HEK293 (cell line): Measurements from ENCODE around the gene POM121L2.

Experiments used
- GFI1B ChIP-seq: fragments of 450-650 bp; formaldehyde crosslinking; IDR thresholded peaks from 2 replicates; pipeline ENCODE4 v1.5.1; 2016; ENCODE audit warnings: missing biosample characterization, missing genetic modification characterization
- GLI4 ChIP-seq: fragments of 450-650 bp; formaldehyde crosslinking; IDR thresholded peaks from 2 replicates; pipeline ENCODE4 v1.5.1; 2016; ENCODE audit warnings: missing biosample characterization, missing genetic modification characterization
- GLIS2 ChIP-seq: fragments of 450-650 bp; formaldehyde crosslinking; IDR thresholded peaks from 2 replicates; pipeline ENCODE4 v1.5.1; 2016; ENCODE audit warnings: missing biosample characterization, missing genetic modification characterization
- SP3 ChIP-seq: fragments of 450-650 bp; formaldehyde crosslinking; IDR thresholded peaks from 2 replicates; pipeline ENCODE4 v1.5.1; 2016; ENCODE audit warnings: missing biosample characterization, missing genetic modification characterization
- TRIM28 ChIP-seq: IDR thresholded peaks from 2 replicates; pipeline ENCODE4 v1.6.1; 2011; ENCODE audit warnings: low read length, control low read depth, borderline replicate concordance
- YY2 ChIP-seq: fragments of 450-650 bp; formaldehyde crosslinking; IDR thresholded peaks from 2 replicates; pipeline ENCODE4 v1.5.1; 2016; ENCODE audit warnings: missing biosample characterization, missing genetic modification characterization
- ZBTB20 ChIP-seq: fragments of 450-650 bp; formaldehyde crosslinking; IDR thresholded peaks from 2 replicates; pipeline ENCODE4 v1.5.1; 2016; ENCODE audit warnings: missing biosample characterization, missing genetic modification characterization
- ZNF132 ChIP-seq: fragments of 450-650 bp; formaldehyde crosslinking; IDR thresholded peaks from 2 replicates; pipeline ENCODE4 v1.5.1; 2017; ENCODE audit warnings: missing biosample characterization, missing genetic modification characterization, borderline replicate concordance
- ZNF133 ChIP-seq: fragments of 450-650 bp; formaldehyde crosslinking; IDR thresholded peaks from 2 replicates; pipeline ENCODE4 v1.5.1; 2016; ENCODE audit warnings: missing biosample characterization, missing genetic modification characterization
- ZNF2 ChIP-seq: fragments of 450-650 bp; formaldehyde crosslinking; IDR thresholded peaks from 2 replicates; pipeline ENCODE4 v1.5.1; 2016; ENCODE audit warnings: missing biosample characterization, missing genetic modification characterization
- ZNF202 ChIP-seq: fragments of 450-650 bp; formaldehyde crosslinking; IDR thresholded peaks from 2 replicates; pipeline ENCODE4 v1.5.1; 2016; ENCODE audit warnings: missing biosample characterization, missing genetic modification characterization, borderline replicate concordance
- ZNF24 ChIP-seq: fragments of 450-650 bp; formaldehyde crosslinking; IDR thresholded peaks from 2 replicates; pipeline ENCODE4 v1.5.1; 2016; ENCODE audit warnings: missing biosample characterization, missing genetic modification characterization
- ZNF302 ChIP-seq: fragments of 450-650 bp; formaldehyde crosslinking; IDR thresholded peaks from 2 replicates; pipeline ENCODE4 v1.5.1; 2016; ENCODE audit warnings: missing biosample characterization, missing genetic modification characterization, low read depth
- ZNF324 ChIP-seq: fragments of 450-650 bp; formaldehyde crosslinking; IDR thresholded peaks from 2 replicates; pipeline ENCODE4 v1.5.1; 2016; ENCODE audit warnings: missing biosample characterization, missing genetic modification characterization
- ZNF335 ChIP-seq: fragments of 450-650 bp; formaldehyde crosslinking; conservative IDR thresholded peaks from 2 replicates; pipeline ENCODE4 v1.5.1; 2016; ENCODE audit warnings: missing biosample characterization, missing genetic modification characterization
- ZNF391 ChIP-seq: fragments of 450-650 bp; formaldehyde crosslinking; IDR thresholded peaks from 2 replicates; pipeline ENCODE4 v1.5.1; 2016; ENCODE audit warnings: low read depth, missing biosample characterization, missing genetic modification characterization, borderline replicate concordance
- ZNF549 ChIP-seq: fragments of 450-650 bp; IDR thresholded peaks from 2 replicates; pipeline ENCODE4 v1.5.1; 2018; ENCODE audit warnings: missing biosample characterization, missing genetic modification characterization, mild to moderate bottlenecking, inconsistent platforms, moderate library complexity
- ZNF624 ChIP-seq: fragments of 450-650 bp; formaldehyde crosslinking; IDR thresholded peaks from 2 replicates; pipeline ENCODE4 v1.5.1; 2017; ENCODE audit warnings: missing biosample characterization, missing genetic modification characterization
- ZNF626 ChIP-seq: fragments of 450-650 bp; sonication (Bioruptor Pico); formaldehyde crosslinking; IDR thresholded peaks from 2 replicates; pipeline ENCODE4 v1.5.1; 2018; ENCODE audit warnings: missing biosample characterization, missing genetic modification characterization, inconsistent platforms
- ZNF654 ChIP-seq: fragments of 450-650 bp; formaldehyde crosslinking; IDR thresholded peaks from 2 replicates; pipeline ENCODE4 v1.5.1; 2016; ENCODE audit warnings: low read depth, missing biosample characterization, missing genetic modification characterization
- ZNF660 ChIP-seq: fragments of 450-650 bp; IDR thresholded peaks from 2 replicates; pipeline ENCODE4 v1.5.1; 2018; ENCODE audit warnings: missing biosample characterization, mild to moderate bottlenecking, missing genetic modification characterization
- ZNF670 ChIP-seq: fragments of 450-650 bp; formaldehyde crosslinking; IDR thresholded peaks from 2 replicates; pipeline ENCODE4 v1.5.1; 2016; ENCODE audit warnings: missing biosample characterization, missing genetic modification characterization, low read depth
- ZNF76 ChIP-seq: fragments of 450-650 bp; formaldehyde crosslinking; IDR thresholded peaks from 2 replicates; pipeline ENCODE4; 2016; ENCODE audit warnings: low read depth, missing biosample characterization, missing genetic modification characterization, borderline replicate concordance
- ZNF776 ChIP-seq: fragments of 450-650 bp; formaldehyde crosslinking; IDR thresholded peaks from 2 replicates; pipeline ENCODE4 v1.5.0; 2017; ENCODE audit warnings: missing biosample characterization, missing genetic modification characterization, borderline replicate concordance
- TF ChIP-seq, protein P1 (sequence below): fragments of 450-650 bp; formaldehyde crosslinking; IDR thresholded peaks from 2 replicates; pipeline ENCODE4 v1.5.1; 2016; ENCODE audit warnings: missing biosample characterization, missing genetic modification characterization
- TF ChIP-seq, protein P2 (sequence below): fragments of 450-650 bp; formaldehyde crosslinking; IDR thresholded peaks from 2 replicates; pipeline ENCODE4 v1.5.1; 2016; ENCODE audit warnings: missing biosample characterization, missing genetic modification characterization, borderline replicate concordance
- TF ChIP-seq, protein P3 (sequence below): fragments of 450-650 bp; formaldehyde crosslinking; IDR thresholded peaks from 2 replicates; pipeline ENCODE4 v1.5.1; 2017; ENCODE audit warnings: missing biosample characterization, missing genetic modification characterization
- TF ChIP-seq, protein P4 (sequence below): fragments of 450-650 bp; formaldehyde crosslinking; IDR thresholded peaks from 2 replicates; pipeline ENCODE4 v1.5.1; 2016; ENCODE audit warnings: missing biosample characterization, missing genetic modification characterization, borderline replicate concordance
- TF ChIP-seq, protein P5 (sequence below): fragments of 450-650 bp; formaldehyde crosslinking; IDR thresholded peaks from 2 replicates; pipeline ENCODE4 v1.5.1; 2016; ENCODE audit warnings: missing biosample characterization, missing genetic modification characterization

The POM121L2 gene

DNA sequence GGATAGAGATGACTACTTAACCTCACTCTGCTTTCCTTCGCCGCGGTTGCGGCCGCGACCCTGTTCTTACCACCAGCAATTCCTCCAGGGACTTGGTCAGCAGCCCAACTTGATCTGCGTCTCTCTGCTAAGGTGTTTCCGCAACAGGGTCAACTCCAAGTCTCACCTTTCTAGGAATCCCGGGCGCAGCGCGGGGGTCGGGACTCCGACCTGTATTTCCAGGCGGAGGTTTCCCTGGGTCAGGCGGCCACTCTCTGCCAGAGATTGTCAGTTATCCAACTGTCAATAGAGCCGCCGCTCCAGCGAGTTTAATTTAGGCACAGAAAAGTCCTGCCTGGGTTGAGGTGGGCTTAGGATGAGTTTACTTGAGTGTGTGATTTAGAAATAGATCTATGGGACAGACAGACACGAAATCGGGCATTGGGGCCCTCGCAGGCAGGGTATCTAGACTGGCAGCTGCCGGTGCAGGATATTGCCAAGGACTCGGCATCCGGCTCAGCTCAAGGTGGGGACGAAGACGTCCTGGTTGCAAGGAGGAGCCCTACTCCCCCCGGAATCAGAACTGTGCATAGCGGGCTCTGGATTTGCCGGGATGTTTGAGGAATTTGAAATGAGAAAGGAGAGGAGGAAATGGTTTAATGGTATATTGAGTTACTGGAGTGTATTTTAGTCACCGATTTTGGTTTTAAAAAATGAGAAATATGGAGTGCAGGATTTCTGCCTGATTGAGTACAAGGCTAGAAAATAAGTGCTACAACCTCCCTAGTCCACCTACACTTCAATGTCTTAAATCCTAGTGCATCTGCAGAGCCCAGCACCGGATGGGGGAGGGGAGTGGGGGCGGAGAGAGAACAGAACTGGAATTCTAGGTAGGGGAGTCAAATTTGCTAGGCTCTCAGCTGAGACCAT lies 23.7 kb downstream of the POM121L2 start (continued):
- peak; percentile 45; the same call in 1 of the 2 replicates for TF ChIP-seq GLIS2 (tag by site-specific recombination)
- TF ChIP-seq ZNF624 (tag by site-specific recombination): no peak
- no peak for TF ChIP-seq ZNF626 (tag by site-specific recombination)
- TF ChIP-seq SP3 (tag by site-specific recombination): peak; percentile 56
- no peak for TF ChIP-seq ZNF202 (tag by site-specific recombination)
- TF ChIP-seq, protein P1, sequence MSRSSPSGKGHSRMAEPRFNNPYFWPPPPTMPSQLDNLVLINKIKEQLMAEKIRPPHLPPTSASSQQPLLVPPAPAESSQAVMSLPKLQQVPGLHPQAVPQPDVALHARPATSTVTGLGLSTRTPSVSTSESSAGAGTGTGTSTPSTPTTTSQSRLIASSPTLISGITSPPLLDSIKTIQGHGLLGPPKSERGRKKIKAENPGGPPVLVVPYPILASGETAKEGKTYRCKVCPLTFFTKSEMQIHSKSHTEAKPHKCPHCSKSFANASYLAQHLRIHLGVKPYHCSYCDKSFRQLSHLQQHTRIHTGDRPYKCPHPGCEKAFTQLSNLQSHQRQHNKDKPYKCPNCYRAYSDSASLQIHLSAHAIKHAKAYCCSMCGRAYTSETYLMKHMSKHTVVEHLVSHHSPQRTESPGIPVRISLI (tag by site-specific recombination): no peak
- TF ChIP-seq ZNF776 (tag by site-specific recombination): no peak
- peak; percentile 97 for TF ChIP-seq ZBTB20
- no peak for TF ChIP-seq ZNF324 (tag by site-specific recombination)
- TF ChIP-seq, protein P2, sequence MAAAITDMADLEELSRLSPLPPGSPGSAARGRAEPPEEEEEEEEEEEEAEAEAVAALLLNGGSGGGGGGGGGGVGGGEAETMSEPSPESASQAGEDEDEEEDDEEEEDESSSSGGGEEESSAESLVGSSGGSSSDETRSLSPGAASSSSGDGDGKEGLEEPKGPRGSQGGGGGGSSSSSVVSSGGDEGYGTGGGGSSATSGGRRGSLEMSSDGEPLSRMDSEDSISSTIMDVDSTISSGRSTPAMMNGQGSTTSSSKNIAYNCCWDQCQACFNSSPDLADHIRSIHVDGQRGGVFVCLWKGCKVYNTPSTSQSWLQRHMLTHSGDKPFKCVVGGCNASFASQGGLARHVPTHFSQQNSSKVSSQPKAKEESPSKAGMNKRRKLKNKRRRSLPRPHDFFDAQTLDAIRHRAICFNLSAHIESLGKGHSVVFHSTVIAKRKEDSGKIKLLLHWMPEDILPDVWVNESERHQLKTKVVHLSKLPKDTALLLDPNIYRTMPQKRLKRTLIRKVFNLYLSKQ (tag by site-specific recombination): no peak
- TF ChIP-seq ZNF132 (tag by site-specific recombination): no peak
- TF ChIP-seq, protein P3, sequence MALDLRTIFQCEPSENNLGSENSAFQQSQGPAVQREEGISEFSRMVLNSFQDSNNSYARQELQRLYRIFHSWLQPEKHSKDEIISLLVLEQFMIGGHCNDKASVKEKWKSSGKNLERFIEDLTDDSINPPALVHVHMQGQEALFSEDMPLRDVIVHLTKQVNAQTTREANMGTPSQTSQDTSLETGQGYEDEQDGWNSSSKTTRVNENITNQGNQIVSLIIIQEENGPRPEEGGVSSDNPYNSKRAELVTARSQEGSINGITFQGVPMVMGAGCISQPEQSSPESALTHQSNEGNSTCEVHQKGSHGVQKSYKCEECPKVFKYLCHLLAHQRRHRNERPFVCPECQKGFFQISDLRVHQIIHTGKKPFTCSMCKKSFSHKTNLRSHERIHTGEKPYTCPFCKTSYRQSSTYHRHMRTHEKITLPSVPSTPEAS: no peak
- no peak for TF ChIP-seq ZNF670
- no peak for TF ChIP-seq YY2 (tag by site-specific recombination)
- TF ChIP-seq ZNF391 (tag by site-specific recombination): no peak
- no peak for TF ChIP-seq ZNF302 (tag by site-specific recombination)
- no peak for TF ChIP-seq ZNF654 (tag by site-specific recombination)
- no peak for TF ChIP-seq ZNF24 (tag by site-specific recombination)
- no peak for TF ChIP-seq ZNF549 (tag by site-specific recombination)
- TF ChIP-seq ZNF2 (tag by site-specific recombination): 0 out of 2 replicates have a peak, but pooled peaks have one; percentile 26
- no peak for TF ChIP-seq ZNF76 (tag by site-specific recombination)
- TF ChIP-seq GLI4 (tag by site-specific recombination): no peak
- peak; percentile 99 for TF ChIP-seq ZNF335
- no peak for TF ChIP-seq GFI1B (tag by site-specific recombination)
- no peak for TF ChIP-seq ZNF660 (tag by site-specific recombination)
- TF ChIP-seq, protein P4, sequence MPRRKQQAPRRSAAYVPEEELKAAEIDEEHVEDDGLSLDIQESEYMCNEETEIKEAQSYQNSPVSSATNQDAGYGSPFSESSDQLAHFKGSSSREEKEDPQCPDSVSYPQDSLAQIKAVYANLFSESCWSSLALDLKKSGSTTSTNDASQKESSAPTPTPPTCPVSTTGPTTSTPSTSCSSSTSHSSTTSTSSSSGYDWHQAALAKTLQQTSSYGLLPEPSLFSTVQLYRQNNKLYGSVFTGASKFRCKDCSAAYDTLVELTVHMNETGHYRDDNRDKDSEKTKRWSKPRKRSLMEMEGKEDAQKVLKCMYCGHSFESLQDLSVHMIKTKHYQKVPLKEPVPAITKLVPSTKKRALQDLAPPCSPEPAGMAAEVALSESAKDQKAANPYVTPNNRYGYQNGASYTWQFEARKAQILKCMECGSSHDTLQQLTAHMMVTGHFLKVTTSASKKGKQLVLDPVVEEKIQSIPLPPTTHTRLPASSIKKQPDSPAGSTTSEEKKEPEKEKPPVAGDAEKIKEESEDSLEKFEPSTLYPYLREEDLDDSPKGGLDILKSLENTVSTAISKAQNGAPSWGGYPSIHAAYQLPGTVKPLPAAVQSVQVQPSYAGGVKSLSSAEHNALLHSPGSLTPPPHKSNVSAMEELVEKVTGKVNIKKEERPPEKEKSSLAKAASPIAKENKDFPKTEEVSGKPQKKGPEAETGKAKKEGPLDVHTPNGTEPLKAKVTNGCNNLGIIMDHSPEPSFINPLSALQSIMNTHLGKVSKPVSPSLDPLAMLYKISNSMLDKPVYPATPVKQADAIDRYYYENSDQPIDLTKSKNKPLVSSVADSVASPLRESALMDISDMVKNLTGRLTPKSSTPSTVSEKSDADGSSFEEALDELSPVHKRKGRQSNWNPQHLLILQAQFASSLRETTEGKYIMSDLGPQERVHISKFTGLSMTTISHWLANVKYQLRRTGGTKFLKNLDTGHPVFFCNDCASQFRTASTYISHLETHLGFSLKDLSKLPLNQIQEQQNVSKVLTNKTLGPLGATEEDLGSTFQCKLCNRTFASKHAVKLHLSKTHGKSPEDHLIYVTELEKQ (tag by site-specific recombination): no peak
- no peak for TF ChIP-seq ZNF133 (tag by site-specific recombination)
- TF ChIP-seq TRIM28: peak; percentile 30; the same call in 1 of the 2 replicates
- TF ChIP-seq, protein P5, sequence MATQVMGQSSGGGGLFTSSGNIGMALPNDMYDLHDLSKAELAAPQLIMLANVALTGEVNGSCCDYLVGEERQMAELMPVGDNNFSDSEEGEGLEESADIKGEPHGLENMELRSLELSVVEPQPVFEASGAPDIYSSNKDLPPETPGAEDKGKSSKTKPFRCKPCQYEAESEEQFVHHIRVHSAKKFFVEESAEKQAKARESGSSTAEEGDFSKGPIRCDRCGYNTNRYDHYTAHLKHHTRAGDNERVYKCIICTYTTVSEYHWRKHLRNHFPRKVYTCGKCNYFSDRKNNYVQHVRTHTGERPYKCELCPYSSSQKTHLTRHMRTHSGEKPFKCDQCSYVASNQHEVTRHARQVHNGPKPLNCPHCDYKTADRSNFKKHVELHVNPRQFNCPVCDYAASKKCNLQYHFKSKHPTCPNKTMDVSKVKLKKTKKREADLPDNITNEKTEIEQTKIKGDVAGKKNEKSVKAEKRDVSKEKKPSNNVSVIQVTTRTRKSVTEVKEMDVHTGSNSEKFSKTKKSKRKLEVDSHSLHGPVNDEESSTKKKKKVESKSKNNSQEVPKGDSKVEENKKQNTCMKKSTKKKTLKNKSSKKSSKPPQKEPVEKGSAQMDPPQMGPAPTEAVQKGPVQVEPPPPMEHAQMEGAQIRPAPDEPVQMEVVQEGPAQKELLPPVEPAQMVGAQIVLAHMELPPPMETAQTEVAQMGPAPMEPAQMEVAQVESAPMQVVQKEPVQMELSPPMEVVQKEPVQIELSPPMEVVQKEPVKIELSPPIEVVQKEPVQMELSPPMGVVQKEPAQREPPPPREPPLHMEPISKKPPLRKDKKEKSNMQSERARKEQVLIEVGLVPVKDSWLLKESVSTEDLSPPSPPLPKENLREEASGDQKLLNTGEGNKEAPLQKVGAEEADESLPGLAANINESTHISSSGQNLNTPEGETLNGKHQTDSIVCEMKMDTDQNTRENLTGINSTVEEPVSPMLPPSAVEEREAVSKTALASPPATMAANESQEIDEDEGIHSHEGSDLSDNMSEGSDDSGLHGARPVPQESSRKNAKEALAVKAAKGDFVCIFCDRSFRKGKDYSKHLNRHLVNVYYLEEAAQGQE: no peak
